NCI-H146 treated with DMSO at 0.1 percent for 48 hours (cell line): ENCODE results near the gene ABL1.

Source experiments
- DNase-seq: peaks from one replicate; lab custom pipeline; 2025; ENCODE audit not compliant: unreplicated experiment; lab: John Stamatoyannopoulos, UW

The ABL1 gene

GRCh38 chr9:130887494-130888144 lies 52.6 kb downstream of the ABL1 start:
- DNase-seq = no peak

DNA sequence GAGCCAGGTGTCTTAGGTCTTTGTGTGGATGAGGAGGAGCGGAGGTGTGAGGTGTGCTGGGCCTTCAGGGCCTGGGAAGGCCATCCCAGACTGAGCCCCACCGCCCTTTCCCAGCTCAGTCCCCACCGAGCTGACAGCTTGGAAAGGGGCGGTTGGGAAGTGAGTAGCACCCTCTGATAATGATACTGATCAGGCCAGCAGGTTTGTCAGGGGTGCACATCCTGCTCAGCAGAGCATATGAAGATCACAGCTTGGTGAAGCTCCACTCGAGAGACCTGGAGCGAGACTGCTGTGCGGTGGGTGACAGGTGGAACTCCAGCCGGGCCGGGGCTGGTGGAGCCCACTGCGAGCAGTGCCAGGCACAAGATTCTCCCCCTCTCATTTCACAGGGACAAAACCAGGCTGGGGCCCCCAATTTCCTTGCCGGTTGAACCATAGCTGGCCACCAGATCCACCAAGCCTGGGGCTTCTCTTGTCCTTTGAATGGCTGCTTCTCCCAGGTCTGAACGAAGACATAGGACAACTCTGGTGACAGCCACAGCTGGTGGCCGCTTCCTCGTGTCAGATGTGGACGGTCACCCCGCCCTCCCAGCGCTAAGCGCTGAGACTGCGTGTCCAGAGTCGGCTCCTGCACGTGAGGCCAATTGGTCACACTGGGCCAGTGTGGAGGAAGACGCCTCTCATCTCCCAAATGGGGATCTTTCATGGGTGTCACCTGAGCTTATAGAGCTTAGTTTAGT lies 53.3 kb downstream of the ABL1 start:
- DNase-seq = no peak

DNA sequence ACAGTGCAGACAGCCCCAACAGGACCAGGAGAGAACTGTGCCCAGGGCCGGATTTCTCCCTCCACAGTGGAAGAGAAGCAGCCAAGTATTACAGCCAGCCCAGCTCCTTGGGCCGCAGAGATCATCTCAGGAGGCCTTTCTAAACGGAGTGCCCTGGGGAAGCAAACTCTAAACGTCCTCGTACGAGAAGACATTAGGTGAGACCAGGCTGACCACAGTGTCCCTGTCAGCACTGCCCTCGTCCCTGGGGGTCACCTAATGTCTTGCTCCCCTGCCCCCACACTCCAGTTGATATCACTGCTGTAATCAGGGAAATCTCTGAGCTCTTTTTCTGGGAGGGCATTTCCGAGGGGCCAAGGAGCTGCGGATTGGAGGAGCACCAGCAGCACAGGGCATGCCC lies 55.1 kb downstream of the ABL1 start:
- no peak for DNase-seq

DNA sequence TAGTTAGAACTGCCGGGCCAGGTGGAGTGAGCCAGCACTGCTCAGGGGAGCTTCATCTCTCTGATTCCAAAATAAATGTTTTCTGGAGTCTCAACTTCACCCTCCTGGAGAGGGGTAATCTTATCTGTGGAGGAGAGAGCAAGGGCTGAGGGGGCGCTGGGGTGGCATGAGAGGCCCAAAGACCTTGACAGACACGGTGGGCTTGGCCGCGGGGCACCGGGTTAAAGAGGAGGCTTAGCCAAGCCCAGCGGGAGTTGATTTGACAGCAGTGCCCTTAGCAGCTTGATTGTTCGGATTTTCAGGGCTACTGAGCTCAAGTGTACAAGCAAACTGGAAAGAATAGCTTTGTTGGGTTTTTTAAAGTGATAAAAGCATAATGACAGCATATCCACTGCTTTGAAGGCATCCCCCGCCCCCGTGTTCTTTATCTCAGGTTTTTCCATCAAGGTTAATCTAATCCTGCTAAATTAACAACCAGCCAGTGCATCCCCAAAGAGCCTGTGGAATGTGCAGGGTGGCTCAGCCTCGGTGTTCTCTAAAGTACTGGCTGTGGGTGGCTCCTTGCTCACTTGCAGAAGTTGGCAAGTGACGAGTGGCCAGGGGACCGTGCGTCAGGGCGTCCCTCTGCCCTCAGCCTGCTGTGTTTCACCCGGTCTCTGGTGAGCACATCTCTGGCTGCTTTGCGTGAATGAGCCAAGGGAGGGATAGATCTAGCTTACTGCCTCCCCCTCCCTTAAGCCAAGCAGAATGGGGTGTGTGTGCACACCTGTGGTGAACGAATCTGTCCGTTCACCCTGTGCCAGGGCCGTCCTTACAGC lies 56.0 kb downstream of the ABL1 start:
- no peak for DNase-seq

GRCh38 chr9:130891688-130892476 lies 56.8 kb downstream of the ABL1 start:
- DNase-seq = no peak

DNA sequence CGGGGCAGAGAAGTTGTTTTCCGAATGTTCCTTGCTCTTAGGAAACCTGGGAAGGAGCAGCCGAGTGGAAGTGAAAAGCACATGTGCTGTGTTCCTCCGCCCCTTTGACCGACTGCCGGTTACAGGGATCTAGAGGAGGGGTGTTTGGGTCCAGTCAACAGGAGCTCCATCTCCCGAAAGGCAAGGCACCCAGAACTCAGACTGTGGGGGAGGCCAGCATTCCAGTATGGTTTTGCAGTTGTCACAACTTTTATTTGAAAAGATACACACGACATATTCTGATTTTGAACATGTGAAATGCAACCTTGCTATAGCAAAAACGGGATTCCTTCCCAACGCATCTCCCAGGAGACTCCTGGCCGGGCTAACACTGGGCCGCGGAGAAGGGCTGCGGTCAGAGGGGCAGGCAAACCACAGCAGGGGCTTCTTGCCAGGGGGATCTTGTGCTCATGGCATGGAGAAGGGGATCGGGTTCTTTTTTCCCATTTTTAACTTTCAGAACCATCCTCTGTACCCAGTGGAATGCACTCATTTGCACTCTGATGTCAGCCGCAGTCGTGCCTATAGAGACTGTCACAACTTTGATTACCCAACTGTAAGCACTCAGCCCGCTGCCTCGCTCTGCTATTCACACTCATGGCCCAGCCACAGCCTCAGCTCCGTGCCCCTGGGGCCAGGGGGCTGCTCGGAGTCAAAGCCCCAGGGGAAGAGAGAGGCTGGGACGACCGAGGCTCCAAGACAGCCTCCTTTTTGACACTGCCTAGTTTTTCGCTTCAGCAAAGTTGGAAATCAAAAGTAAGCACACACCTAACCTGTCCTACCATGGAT lies 57.6 kb downstream of the ABL1 start:
- DNase-seq = no peak

DNA sequence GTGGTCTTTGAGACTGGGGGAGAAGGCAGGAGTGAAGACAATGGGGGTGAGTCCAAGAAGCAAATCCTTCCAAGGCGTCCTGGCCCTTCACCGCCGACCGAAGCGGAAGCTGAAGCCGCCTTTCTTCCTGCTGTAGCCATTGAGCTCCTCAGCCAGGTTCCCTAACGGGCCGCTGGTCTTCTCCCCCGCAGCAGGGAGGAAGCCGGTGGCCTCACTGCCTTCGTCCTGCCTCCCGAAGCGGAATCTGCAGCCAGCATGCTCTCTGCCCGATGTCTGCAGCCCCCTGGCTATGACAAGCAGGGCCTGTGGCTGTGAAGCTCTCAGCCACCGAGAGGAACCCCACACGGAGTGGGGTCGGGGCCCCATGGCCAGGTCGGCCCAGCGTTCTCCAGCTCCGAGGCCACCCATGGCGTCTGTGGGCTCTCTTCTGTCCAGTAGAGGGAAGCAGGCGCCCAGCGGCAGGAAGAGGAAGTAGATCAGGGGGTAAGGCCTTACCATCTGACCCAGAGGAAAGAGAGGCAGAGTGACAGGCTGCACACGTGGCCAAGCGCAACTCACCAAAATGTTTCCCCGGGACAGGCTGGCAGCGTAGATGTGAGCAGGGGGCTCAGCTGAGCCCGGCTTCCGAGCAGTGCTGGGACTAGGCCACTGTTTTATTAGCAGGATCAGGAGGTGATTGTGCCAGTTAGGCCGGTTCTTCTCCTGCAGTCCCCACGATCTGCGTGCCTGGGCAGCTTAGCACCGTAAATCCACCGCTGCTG lies 58.5 kb downstream of the ABL1 start:
- DNase-seq = no peak

DNA sequence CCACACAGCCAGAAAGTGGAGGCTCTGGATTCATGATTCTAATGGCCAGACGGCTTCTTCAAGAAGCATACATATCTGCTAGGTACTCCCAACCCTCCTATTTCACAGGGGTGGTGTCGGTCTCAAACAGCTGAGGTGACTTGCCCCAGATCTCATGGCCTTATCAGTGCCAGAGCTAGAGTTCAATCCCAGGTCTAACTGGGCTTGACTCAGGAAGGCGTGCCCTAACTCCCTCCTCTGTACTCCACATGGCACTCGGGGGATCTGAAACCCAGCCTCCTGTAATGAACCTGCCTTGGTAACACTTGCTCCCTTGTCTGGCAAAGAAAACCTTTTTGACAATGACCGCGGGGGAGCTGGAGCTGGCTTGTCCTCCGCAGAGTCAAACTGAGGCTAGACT lies 59.5 kb downstream of the ABL1 start:
- no peak for DNase-seq

DNA sequence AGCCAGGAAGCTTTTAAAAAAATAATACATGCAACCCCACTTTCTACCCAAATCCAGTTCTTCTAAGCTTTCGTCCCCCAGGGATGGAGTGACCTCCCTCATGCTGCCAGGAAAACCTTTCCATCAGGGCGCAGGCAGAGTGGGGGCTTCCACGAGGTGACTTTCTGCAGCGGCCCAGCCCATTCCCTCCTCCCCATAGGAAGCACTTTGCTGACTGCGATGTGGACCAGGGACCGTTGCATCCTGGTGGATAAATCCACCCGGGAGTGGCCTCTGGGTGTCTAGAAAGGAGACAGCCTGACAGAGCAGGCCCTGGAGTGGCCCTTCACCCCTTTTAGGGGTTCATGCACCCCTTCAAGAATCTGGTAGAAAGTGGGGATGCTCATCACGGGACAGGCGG lies 60.0 kb downstream of the ABL1 start:
- DNase-seq = no peak

DNA sequence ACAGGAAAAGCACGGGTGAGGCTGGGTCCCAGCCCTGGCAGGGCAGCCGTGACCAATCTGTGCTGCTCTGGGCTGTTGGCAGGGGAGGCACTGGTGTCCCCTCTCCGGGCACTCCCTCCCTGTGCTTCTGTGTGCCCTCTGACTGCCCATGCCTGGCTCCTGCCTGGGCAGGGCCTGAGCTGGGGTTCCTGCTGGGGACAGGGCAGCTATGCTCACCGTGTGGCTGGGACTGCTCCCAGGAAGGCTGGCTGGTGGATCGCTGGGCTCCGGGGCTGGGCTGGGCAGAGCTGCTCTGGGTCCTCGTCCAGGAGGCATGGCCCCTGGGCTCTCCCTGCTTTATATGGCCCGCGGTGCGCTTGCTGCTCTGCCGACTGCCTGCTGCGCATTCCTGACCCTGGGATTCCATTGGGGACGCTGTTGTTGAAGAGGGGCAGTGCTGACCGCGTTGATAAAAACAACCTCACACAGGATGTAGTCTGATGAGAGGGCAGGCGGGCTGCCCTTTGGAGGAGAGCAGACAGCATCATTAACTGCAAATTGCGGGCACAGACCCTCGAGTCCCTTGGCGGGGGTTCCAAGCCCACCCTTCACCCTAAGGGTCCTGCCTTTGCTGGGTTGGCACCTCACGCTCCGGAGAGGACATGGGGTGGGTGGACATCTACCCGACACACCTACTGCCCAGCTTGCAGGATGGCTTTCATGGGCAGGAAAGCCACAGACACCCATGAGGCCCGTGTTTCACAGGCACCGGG lies 60.6 kb downstream of the ABL1 start:
- DNase-seq = no peak

DNA sequence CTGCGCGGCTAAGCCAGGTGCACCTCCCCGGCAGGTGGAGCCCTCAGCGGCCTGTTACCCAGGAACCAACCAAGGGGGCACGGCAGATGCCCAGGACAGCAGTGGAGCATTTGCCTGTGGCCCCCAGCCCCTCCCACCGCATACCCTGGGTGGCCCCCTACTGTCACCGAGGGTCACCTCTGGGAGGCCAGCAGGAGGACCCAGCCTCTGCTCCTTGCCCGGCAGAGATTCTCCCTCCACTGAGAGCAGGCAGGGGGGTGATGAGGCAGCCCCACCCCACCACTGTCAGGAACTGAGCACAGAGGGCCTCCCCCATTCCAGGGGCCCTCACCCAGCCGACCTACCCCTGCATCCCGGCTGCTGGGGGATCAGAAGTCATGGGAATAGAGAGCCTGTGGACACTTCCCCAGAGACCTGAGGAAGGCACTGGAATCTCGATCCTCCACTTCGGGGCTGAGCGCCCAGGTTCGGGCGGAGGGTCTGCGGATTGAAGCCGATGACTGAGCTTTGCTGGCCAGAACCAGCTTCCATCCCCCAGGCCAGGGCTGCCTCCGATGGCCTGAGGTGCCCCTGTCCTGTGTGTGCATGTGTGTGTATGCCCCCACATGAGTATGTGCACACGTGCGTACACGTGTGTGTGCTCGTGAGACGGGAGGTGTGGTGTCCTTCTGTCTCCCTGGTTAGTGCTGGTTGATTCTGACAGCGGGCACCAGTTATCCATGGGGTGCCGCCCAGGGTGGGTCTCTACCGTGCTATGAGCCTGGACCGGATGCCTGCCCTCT lies 61.4 kb downstream of the ABL1 start, which contains the start of gene QRFP:
TSS of gene QRFP (minus strand) at position 580 of the 782 bp plus-strand sequence. CDS start 2,974 bp downstream, outside the sequence.
- no peak for DNase-seq

- DNase-seq = no peak
Observed at GRCh38 chr9:130897105-130897751, 62.2 kb downstream of the ABL1 start.

DNA sequence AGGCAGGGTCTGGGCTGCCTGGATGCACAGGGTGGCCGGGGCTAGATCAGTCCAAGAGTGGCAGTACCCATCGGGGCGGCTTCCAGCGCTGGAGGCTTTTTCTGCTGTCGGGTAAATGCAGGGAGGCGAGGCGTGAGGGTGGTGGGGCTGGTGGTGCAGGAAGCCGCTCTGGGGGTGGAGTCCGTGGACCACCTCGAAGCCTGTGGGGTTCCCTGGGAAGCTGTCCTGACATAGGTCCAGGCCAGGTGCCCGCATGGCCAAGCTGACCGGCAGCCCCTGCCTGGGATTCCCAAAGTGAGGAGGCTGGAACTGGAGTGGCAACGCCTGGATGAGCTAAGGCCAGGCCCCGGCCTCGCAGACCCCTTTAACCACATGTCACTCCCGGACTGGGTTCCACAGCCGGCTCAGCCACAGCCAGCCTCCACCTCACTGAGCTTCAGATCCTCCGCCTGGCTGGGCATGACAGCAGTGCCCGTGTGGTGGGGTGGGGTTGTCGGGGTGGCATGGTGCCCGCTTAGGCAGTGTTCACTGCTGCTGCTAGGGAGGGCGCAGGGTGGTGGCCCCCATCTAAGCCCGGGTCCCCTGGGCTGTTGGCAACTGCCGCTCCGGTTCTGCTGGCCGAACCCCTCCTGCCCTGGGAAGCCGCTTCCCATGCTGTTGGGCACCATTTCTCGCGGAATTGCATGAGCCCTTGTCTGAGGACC lies 62.9 kb downstream of the ABL1 start:
- DNase-seq = no peak

GRCh38 chr9:130898552-130898852 lies 63.4 kb downstream of the ABL1 start:
- no peak for DNase-seq

GRCh38 chr9:130899051-130899748 lies 64.1 kb downstream of the ABL1 start:
- DNase-seq = no peak

DNA sequence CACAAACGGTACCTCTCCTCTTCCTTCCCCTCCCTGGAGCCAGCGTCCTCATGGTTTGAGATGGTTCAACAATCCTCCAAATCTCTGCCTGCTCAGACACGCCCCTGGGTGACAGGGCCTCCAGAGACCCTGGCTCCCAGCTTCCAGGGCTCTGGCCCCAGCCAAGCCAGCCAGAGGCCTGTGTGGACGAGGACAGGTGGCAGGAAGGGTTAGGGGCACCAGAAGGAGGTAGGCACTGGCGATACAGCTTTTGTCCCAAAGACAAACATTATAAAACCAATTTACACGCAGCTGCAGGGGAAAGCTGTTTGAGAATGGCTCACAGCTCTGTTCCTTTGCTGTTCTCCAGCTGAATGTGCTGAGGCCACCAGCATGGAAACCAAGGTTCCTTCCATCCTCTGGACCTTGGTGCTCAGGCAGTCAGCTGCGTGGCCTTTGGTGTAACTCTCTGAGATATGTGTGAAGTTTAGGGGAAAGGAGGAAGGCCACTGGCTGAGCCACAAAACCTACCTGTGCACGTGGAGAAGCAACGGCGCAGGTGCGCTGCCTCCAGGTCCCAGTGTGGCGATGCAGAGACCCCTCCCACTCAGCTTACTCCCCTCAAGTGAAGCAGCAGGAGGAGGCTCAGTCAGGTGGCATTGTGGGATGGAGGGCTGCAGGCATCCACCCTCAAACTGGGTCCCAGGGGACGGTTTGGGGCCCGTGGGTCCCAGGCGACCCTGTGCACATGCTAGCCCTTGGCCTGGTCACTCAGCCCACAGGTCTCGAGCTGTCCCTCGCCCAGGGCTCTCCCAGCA lies 65.8 kb downstream of the ABL1 start:
- peak; percentile 31 for DNase-seq
